22Rv1 (cell line): ENCODE data around the gene PIP5K1B.

Source experiments
- H3K27ac ChIP-seq: fragments of 450-650 bp; 2 replicates; pipeline ENCODE4 v1.5.1; 2017
- CTCF ChIP-seq: fragments of 450-650 bp; IDR thresholded peaks from 2 replicates; pipeline ENCODE4 v1.5.1; 2017; ENCODE audit warnings: mild to moderate bottlenecking
- ZFX ChIP-seq: fragments of 450-650 bp; IDR thresholded peaks from 2 replicates; pipeline ENCODE4 v1.6.1; 2017; ENCODE audit warnings: antibody characterized with exemption, borderline replicate concordance

The PIP5K1B gene

GRCh38 chr9:68923480-68923879 lies 218.4 kb downstream of the PIP5K1B start:
- H3K27ac ChIP-seq = no peak overlapping the region
- TF ChIP-seq ZFX (no peak), CTCF (no peak)

DNA sequence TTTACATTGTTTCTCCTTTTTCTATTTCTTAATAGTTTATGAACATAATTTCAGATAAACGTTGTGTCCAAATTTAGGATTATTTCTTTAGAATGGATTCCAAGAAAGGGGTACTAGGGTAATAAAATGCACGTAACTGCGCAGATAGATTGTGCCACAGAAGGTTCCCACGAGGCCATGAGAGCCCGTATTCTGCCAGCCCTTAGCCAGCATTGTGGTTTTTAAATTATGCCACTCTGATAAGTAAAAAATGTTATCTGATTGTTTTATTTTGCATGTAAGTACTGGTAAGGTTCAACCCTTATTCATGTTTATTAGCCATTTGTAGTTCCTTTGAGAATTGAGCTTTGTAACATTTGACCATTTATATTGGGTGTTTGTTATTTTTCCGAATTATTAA lies 220.1 kb downstream of the PIP5K1B start:
- no peak for TF ChIP-seq ZFX
- TF ChIP-seq CTCF = no peak
- H3K27ac ChIP-seq = no peak overlapping the region

- TF ChIP-seq CTCF = no peak
- no peak for TF ChIP-seq ZFX
These were observed 222.1 kb downstream of the PIP5K1B start for GRCh38 chr9:68927165-68927564.

DNA sequence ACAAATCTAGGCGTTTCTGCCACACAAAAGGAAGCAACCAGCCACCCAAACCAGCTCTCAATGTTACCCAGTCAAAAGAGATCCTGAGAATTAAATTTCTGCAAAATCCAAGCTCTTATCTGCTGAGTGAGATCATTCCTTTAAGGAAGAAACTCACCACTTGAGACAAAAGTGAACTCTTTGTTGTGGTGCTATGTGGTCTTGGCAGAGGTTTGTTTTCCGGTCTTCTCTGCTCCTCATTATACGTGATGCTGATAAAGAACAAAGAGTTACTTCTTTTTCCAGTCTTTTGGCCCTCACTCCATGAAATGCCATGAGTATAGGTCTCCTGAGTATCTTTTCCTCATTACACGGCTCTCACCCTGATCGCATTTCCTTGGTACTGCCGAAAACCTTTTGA lies 226.8 kb downstream of the PIP5K1B start:
- no peak for TF ChIP-seq CTCF
- no peak for TF ChIP-seq ZFX
- no peak overlapping the region for H3K27ac ChIP-seq

More at GRCh38 chr9:68927165-68927564, 222.1 kb downstream of the PIP5K1B start:
- no peak overlapping the region for H3K27ac ChIP-seq

DNA sequence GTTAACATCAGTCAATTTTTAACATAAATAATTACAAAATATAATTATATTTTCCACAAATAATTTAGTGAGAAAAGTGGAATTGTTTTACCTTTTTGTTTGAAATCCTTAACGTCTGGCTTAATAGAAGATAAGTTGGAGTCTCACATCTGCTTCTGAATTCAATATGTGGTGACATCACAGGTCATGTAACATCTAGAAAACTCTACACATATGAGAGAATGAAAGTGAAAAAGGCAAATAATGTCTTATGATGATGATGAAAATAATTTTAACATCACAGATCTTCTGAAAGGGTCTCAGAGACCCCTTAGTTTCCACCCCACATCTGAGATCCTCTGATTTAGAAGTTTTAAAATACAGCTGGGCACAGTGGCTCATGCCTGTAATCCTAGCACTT lies 227.4 kb downstream of the PIP5K1B start:
- no peak for TF ChIP-seq ZFX
- no peak for TF ChIP-seq CTCF
- no peak overlapping the region for H3K27ac ChIP-seq

DNA sequence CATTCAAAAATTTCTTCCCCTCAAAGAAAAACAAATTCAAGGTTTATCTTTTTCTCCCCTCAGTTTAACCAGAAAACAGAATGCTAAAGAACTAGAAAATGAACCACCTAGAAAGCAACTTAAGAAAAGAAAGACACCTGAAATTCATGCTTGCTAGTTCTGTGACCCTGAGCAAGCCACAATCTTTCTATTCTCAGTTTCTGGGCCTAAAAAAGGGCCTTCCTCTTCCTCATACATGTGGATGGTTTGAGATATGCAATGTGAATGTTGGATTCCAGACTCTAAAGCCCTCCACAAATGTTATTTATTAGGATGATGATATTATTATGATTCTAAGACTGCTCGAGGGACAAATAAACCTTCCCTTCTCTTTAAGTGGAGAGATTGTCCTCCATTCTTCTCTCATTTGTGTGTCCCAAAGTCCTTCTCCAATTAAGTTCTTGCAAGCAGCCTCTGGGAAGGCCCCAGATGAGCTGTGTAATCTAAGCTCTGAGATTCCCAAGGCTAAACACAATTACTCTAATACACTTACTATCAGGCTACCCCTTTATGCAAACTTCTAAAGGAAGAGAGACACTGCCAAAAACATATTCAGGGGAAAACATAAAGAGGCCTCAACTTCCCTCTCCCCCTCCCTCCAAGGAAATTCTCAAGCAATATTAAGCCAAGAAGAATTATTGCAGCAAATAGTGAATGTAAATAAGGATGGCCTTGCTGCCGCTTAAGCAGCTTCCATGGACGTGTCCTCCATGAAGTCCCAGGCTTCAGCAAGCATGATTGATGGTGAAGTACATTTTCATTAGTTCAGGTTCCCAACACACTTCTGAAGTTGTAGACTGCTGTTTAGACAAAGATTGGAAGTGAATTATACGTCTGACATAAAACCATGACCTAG lies 228.6 kb downstream of the PIP5K1B start:
- TF ChIP-seq ZFX = no peak
- no peak for TF ChIP-seq CTCF
- no peak overlapping the region for H3K27ac ChIP-seq

GRCh38 chr9:68934329-68934644 lies 229.2 kb downstream of the PIP5K1B start:
- H3K27ac ChIP-seq = no peak overlapping the region
- TF ChIP-seq CTCF = no peak
- no peak for TF ChIP-seq ZFX
